ENCODE measurements around the gene STUM.
A peak's percentile ranks its signal among the peaks of the same experiment; 100 is the strongest.

STUM gene

DNA sequence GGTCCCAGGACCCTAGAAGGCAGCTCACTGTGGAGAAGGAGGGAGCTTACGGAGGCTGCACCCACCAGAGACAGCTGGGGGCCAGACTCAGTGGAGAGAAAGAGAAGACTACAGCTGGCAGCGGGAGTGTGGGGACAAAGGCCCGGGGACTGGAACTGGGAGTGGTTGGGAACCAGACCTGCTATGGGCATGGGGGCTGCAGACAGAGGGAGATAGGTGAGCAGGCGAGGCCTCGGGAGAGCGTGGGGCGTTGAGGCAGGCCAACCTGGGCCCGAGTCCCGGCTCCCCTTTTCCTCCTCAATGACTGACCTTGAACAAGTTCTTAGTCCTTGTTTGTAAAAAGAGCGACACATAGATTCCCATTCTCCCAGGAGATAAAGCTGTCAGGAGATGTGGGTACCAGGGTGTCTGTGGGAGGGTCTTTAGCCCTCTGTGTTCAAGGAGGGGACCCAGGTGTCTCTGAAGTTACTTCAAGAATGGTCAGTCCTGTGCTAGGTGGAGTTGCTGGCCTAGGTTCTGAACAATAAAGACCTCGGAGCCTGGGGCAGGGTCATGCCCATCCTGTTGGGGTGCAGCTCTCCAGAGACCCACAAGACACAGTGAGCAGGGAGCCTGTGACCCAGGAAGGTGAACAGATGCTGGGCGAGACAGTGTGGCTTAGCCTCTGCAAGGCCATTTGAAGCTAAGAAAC lies 102.6 kb downstream of the STUM start:
- H3K4me3 ChIP-seq (ENCODE audit: low read length) = no peak overlapping the region
- H3K4me2 ChIP-seq (ENCODE audit: low read length) = no peak overlapping the region
- TF ChIP-seq, protein P1, sequence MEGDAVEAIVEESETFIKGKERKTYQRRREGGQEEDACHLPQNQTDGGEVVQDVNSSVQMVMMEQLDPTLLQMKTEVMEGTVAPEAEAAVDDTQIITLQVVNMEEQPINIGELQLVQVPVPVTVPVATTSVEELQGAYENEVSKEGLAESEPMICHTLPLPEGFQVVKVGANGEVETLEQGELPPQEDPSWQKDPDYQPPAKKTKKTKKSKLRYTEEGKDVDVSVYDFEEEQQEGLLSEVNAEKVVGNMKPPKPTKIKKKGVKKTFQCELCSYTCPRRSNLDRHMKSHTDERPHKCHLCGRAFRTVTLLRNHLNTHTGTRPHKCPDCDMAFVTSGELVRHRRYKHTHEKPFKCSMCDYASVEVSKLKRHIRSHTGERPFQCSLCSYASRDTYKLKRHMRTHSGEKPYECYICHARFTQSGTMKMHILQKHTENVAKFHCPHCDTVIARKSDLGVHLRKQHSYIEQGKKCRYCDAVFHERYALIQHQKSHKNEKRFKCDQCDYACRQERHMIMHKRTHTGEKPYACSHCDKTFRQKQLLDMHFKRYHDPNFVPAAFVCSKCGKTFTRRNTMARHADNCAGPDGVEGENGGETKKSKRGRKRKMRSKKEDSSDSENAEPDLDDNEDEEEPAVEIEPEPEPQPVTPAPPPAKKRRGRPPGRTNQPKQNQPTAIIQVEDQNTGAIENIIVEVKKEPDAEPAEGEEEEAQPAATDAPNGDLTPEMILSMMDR (IDR thresholded peaks at IDR 0.05; ENCODE audit: low read depth, low read length) = no peak
- no peak for TF ChIP-seq EZH2phosphoT487 (IDR thresholded peaks at IDR 0.05; ENCODE audit: low read depth)
- H3K27me3 ChIP-seq (ENCODE audit: low read depth, low read length) = 0 out of 2 replicates have a peak, but pooled peaks cover 5% of the 10 kb centered on the region
- H4K20me1 ChIP-seq (ENCODE audit: insufficient read depth, low read length) = peaks cover 14% of the 10 kb centered on the region; the same call in 1 of the 2 replicates
- peaks cover 29% of the 10 kb centered on the region for H3K4me1 ChIP-seq (ENCODE audit: low read length)
- no peak overlapping the region for H2AFZ ChIP-seq (ENCODE audit: low read depth, low read length)
- no peaks in the 10 kb centered on the region for H3K36me3 ChIP-seq (replicated peaks; ENCODE audit: low read depth, low read length)
- H3K9ac ChIP-seq (ENCODE audit: low read length) = no peak overlapping the region
- H3K9me3 ChIP-seq (ENCODE audit: insufficient read depth, low read length) = no peaks in the 10 kb centered on the region
- no peak overlapping the region for H3K27ac ChIP-seq (ENCODE audit: low read length)
- no peaks in the 10 kb centered on the region for H3K79me2 ChIP-seq (ENCODE audit: low read length)

DNA sequence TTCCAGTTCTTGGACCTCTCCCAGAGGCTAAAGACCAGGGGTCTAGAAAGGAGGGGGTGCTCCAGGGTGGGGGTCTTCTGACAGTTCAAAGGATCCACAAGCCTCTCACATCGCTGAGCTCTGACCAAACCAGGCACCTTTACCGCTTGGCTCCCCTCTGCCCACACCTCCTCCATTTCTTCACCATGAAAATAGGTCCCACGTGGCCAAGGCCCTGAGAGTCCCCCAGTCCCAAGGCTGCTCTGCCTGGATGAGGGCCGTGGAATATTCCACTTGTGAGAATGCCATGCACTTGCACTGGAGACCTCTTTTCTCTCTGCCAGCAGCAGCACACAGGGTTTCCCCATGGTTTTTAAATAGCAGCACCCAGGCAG lies 103.2 kb downstream of the STUM start:
- no peaks in the 10 kb centered on the region for H3K36me3 ChIP-seq (replicated peaks; ENCODE audit: low read depth, low read length)
- H2AFZ ChIP-seq (ENCODE audit: low read depth, low read length) = no peak overlapping the region
- peaks cover 29% of the 10 kb centered on the region for H3K4me1 ChIP-seq (ENCODE audit: low read length)
- H3K27me3 ChIP-seq (ENCODE audit: low read depth, low read length) = 0 out of 2 replicates have a peak, but pooled peaks cover 5% of the 10 kb centered on the region
- no peak overlapping the region for H3K27ac ChIP-seq (ENCODE audit: low read length)
- TF ChIP-seq EZH2phosphoT487 (IDR thresholded peaks at IDR 0.05; ENCODE audit: low read depth) = no peak
- TF ChIP-seq, protein P1 (IDR thresholded peaks at IDR 0.05; ENCODE audit: low read depth, low read length) = no peak
- H3K9me3 ChIP-seq (ENCODE audit: insufficient read depth, low read length) = no peaks in the 10 kb centered on the region
- H3K4me2 ChIP-seq (ENCODE audit: low read length) = no peak overlapping the region
- no peak overlapping the region for H3K9ac ChIP-seq (ENCODE audit: low read length)
- no peak overlapping the region for H3K4me3 ChIP-seq (ENCODE audit: low read length)
- H3K79me2 ChIP-seq (ENCODE audit: low read length) = no peaks in the 10 kb centered on the region
- H4K20me1 ChIP-seq (ENCODE audit: insufficient read depth, low read length) = peaks cover 14% of the 10 kb centered on the region; the same call in 1 of the 2 replicates

DNA sequence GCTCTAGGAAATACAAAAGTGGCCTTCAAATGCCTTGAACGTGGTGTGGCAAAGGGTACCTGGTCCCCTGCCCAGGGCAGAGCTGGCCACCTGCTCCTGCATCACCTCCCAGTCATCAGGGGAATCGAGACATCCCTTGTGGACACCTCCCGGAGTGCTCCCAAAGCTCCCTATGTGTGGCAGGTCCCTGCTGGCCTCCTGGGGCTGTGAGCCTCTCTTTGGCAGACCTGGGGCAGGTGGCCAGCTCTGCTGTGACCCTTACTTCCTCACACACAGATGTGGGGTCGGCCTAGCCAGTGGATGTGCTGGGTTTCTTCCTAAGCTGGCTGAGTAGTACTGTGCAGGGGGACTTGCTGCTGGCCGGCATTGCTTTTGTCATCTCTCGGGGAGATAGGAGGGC lies 104.0 kb downstream of the STUM start:
- no peaks in the 10 kb centered on the region for H3K36me3 ChIP-seq (replicated peaks; ENCODE audit: low read depth, low read length)
- no peak overlapping the region for H3K4me3 ChIP-seq (ENCODE audit: low read length)
- H3K27ac ChIP-seq (ENCODE audit: low read length) = no peak overlapping the region
- H3K4me2 ChIP-seq (ENCODE audit: low read length) = no peak overlapping the region
- no peak overlapping the region for H3K9ac ChIP-seq (ENCODE audit: low read length)
- peaks cover 32% of the 10 kb centered on the region for H3K4me1 ChIP-seq (ENCODE audit: low read length)
- no peaks in the 10 kb centered on the region for H3K79me2 ChIP-seq (ENCODE audit: low read length)
- no peaks in the 10 kb centered on the region for H3K9me3 ChIP-seq (ENCODE audit: insufficient read depth, low read length)
- H3K27me3 ChIP-seq (ENCODE audit: low read depth, low read length) = 0 out of 2 replicates have a peak, but pooled peaks cover 8% of the 10 kb centered on the region
- no peak overlapping the region for H2AFZ ChIP-seq (ENCODE audit: low read depth, low read length)
- no peak for TF ChIP-seq EZH2phosphoT487 (IDR thresholded peaks at IDR 0.05; ENCODE audit: low read depth)
- TF ChIP-seq, protein P1 (IDR thresholded peaks at IDR 0.05; ENCODE audit: low read depth, low read length) = no peak
- peaks cover 14% of the 10 kb centered on the region; the same call in 1 of the 2 replicates for H4K20me1 ChIP-seq (ENCODE audit: insufficient read depth, low read length)

DNA sequence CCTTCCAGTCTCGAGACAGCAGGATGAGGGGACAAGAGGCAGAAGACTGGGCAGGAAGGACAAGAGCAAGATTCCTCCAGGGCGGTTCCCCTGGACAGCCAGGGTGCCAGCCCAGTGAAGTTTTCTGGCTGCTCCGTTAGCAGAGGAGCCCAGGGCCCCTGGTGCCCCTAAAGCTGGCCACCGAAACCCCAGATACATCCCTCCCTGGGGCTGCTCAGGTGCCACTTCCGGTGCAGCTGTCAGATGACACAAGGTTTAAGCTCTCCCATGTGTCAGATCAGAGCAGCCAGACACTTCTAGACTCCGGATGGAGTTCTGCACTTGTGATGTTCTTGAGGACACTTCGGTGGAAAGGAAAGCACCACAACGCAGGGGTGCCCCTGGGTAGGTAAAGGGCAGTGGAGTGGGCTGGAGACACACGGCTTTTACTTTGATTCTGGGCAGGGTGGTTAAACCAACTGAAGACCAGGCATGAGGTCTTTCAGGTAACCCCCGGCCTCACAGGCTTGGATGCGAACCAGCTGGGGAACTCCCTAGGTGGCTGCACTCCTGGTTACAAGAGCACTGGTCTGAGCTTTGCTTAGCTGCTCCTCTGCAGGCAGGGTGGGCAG lies 104.9 kb downstream of the STUM start:
- peak overlapping the region; percentile 68 for H3K4me2 ChIP-seq (ENCODE audit: low read length)
- no peak overlapping the region for H2AFZ ChIP-seq (ENCODE audit: low read depth, low read length)

More for the DNA sequence above, 104.9 kb downstream of the STUM start:
- H3K27me3 ChIP-seq (ENCODE audit: low read depth, low read length) = 0 out of 2 replicates have a peak, but pooled peaks cover 8% of the 10 kb centered on the region
- H3K4me1 ChIP-seq (ENCODE audit: low read length) = peaks cover 32% of the 10 kb centered on the region
- H4K20me1 ChIP-seq (ENCODE audit: insufficient read depth, low read length) = peaks cover 14% of the 10 kb centered on the region; the same call in 1 of the 2 replicates
- peak overlapping the region; percentile 39 for H3K4me3 ChIP-seq (ENCODE audit: low read length)
- no peaks in the 10 kb centered on the region for H3K79me2 ChIP-seq (ENCODE audit: low read length)
- H3K27ac ChIP-seq (ENCODE audit: low read length) = no peak overlapping the region
- H3K9me3 ChIP-seq (ENCODE audit: insufficient read depth, low read length) = no peaks in the 10 kb centered on the region
- H3K9ac ChIP-seq (ENCODE audit: low read length) = no peak overlapping the region
- no peaks in the 10 kb centered on the region for H3K36me3 ChIP-seq (replicated peaks; ENCODE audit: low read depth, low read length)
- TF ChIP-seq EZH2phosphoT487 (IDR thresholded peaks at IDR 0.05; ENCODE audit: low read depth) = no peak
- TF ChIP-seq, protein P1 (IDR thresholded peaks at IDR 0.05; ENCODE audit: low read depth, low read length) = no peak

Data from OCI-LY3 (cell line).